ENCODE data around the gene MAP3K2. TPM values are rescaled to one million over a fixed set of nuclear protein-coding genes. Genes with fewer than 3 reads are reported as not detected.

MAP3K2 gene
- 4.9 TPM for polyA plus RNA-seq (2012; ENCODE audit: insufficient read depth, insufficient read length, low read depth)

DNA sequence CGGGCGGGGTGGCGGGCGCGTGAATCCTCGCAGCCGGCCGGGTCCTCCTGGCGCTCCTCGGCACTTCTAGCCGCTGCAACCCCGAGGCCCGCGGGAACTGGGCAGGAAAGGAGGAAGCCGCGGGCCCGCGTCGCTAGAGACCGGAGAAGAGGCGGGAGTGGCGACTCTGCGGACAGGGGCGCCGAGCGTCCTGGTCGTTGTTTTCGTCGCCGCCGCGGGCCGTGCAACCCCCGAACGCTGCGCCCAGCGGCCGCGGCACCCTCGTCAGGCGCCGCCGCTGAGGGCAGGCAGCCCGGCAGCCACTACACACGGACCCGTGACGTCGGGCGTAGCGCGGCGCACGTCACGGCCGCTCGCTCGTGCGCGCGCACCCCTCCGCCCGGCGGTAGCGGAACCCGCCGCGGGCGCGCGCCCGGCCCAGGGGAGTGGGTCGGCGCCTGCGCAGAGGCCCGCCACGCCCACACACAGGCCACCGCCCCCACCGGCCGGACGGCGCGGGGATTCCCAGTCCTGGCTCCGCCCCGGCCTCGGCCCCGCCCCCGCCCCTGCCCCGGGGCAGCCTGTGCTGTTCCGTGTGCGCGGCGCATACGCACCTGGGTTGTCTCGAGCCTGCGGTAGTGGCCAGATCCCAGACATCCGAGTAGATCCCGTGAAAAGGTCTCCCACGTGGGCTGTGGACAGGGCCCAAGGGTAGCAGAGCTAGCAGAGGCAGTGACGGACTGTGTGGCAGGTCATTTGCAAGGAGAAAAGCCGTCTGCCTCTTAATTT, at the start of gene MAP3K2:
Gene MAP3K2 (minus strand): TSS at position 321 of the 768 bp plus-strand sequence. CDS start 44,846 bp downstream, outside the sequence.
- H3K36me3 ChIP-seq, result no peaks in the 10 kb centered on the region
- TF ChIP-seq, protein P1, sequence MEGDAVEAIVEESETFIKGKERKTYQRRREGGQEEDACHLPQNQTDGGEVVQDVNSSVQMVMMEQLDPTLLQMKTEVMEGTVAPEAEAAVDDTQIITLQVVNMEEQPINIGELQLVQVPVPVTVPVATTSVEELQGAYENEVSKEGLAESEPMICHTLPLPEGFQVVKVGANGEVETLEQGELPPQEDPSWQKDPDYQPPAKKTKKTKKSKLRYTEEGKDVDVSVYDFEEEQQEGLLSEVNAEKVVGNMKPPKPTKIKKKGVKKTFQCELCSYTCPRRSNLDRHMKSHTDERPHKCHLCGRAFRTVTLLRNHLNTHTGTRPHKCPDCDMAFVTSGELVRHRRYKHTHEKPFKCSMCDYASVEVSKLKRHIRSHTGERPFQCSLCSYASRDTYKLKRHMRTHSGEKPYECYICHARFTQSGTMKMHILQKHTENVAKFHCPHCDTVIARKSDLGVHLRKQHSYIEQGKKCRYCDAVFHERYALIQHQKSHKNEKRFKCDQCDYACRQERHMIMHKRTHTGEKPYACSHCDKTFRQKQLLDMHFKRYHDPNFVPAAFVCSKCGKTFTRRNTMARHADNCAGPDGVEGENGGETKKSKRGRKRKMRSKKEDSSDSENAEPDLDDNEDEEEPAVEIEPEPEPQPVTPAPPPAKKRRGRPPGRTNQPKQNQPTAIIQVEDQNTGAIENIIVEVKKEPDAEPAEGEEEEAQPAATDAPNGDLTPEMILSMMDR (IDR thresholded peaks at IDR 0.05; ENCODE audit: low read depth, low read length), result no peak
- H3K4me3 ChIP-seq (ENCODE audit: low read depth, low read length), result peak within 1 kb of the TSS; percentile 74
- H3K9me3 ChIP-seq, result no peaks in the 10 kb centered on the region
- no peaks in the 10 kb centered on the region for H3K27me3 ChIP-seq
- no peaks in the 10 kb centered on the region; the same call in 1 of the 2 replicates for H3K4me1 ChIP-seq
- DNase-seq, result peak; percentile 90

- H3K27me3 ChIP-seq, result no peaks in the 10 kb centered on the region
- no peaks in the 10 kb centered on the region for H3K9me3 ChIP-seq
- no peaks in the 10 kb centered on the region for H3K4me1 ChIP-seq
- no peak for DNase-seq
- no peaks in the 10 kb centered on the region for H3K36me3 ChIP-seq
- TF ChIP-seq, protein P1 (IDR thresholded peaks at IDR 0.05; ENCODE audit: low read depth, low read length), result no peak
- H3K4me3 ChIP-seq (ENCODE audit: low read depth, low read length), result no peak overlapping the region
These were observed 49.3 kb upstream of the MAP3K2 start for GRCh38 chr2:127437056-127437455.

- no peak for DNase-seq
- TF ChIP-seq, protein P1 (IDR thresholded peaks at IDR 0.05; ENCODE audit: low read depth, low read length), result no peak
These were observed 46.7 kb upstream of the MAP3K2 start for GRCh38 chr2:127434515-127434914.

DNA sequence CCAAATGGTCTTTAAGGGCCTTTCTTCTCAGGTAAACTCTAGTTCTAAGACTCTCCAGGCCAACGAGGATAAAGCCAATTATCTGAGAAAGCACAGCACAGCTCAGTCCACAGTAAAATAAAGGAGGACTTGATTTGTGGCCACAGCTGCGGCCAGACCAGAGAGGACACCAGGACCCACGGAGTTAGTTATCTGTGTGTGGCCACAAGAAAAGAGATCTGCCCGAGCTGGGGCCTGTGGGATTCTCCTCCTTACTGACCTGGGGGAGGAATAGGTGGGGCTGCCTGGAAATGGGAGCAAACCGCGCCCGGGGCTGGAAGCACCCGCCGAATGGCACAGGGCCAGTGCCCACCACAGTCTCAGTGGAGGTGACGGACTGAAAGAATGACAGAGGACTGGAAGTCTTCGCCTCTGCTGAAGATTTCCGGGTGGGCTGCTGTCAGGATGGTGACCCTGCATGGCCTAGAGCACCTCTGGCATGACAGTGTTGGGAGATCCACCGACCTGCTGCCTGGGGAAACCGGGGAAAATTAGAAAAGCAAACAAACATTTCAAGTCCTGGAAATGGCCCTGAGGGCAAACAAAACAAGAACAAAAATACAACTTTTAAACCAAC, 43.7 kb upstream of the MAP3K2 start:
- H3K9me3 ChIP-seq, result no peaks in the 10 kb centered on the region

More at GRCh38 chr2:127434515-127434914, 46.7 kb upstream of the MAP3K2 start:
- no peaks in the 10 kb centered on the region for H3K9me3 ChIP-seq
- no peaks in the 10 kb centered on the region for H3K4me1 ChIP-seq
- no peaks in the 10 kb centered on the region for H3K27me3 ChIP-seq
- no peaks in the 10 kb centered on the region for H3K36me3 ChIP-seq
- H3K4me3 ChIP-seq (ENCODE audit: low read depth, low read length), result no peak overlapping the region

GRCh38 chr2:127429844-127430425, 42.2 kb upstream of the MAP3K2 start:
- H3K9me3 ChIP-seq, result no peaks in the 10 kb centered on the region
- TF ChIP-seq, protein P1 (IDR thresholded peaks at IDR 0.05; ENCODE audit: low read depth, low read length), result no peak
- H3K4me1 ChIP-seq, result no peaks in the 10 kb centered on the region
- no peaks in the 10 kb centered on the region for H3K36me3 ChIP-seq
- H3K4me3 ChIP-seq (ENCODE audit: low read depth, low read length), result no peak overlapping the region
- DNase-seq, result no peak
- H3K27me3 ChIP-seq, result no peaks in the 10 kb centered on the region

More for the DNA sequence above, 43.7 kb upstream of the MAP3K2 start:
- no peak for DNase-seq
- H3K4me1 ChIP-seq, result no peaks in the 10 kb centered on the region
- TF ChIP-seq, protein P1 (IDR thresholded peaks at IDR 0.05; ENCODE audit: low read depth, low read length), result no peak
- no peak overlapping the region for H3K4me3 ChIP-seq (ENCODE audit: low read depth, low read length)
- no peaks in the 10 kb centered on the region for H3K27me3 ChIP-seq
- no peaks in the 10 kb centered on the region for H3K36me3 ChIP-seq

Measured in BE2C (cell line).